OCI-LY3 (cell line): ENCODE measurements around the gene DHX30.
"Not testable (repeated sequence)": the region's sequence is repeated elsewhere in the genome, so short reads cannot be mapped to it uniquely, and the experiment has no call there.

Experiments used
- EZH2phosphoT487 ChIP-seq: fragments of 200-600 bp; shearing (Covaris generic); IDR thresholded peaks from 2 replicates; pipeline ENCODE4 v1.6.1; 2018; ENCODE audit warnings: antibody characterized with exemption, mixed run types, low read depth
- TF ChIP-seq, protein P1 (sequence below): fragments of 200-600, 300-600 bp; sonication (generic); IDR thresholded peaks from 2 replicates; pipeline ENCODE4 v1.5.1; 2014; ENCODE audit warnings: antibody characterized with exemption, low read length, low read depth

- TF ChIP-seq, protein P1, sequence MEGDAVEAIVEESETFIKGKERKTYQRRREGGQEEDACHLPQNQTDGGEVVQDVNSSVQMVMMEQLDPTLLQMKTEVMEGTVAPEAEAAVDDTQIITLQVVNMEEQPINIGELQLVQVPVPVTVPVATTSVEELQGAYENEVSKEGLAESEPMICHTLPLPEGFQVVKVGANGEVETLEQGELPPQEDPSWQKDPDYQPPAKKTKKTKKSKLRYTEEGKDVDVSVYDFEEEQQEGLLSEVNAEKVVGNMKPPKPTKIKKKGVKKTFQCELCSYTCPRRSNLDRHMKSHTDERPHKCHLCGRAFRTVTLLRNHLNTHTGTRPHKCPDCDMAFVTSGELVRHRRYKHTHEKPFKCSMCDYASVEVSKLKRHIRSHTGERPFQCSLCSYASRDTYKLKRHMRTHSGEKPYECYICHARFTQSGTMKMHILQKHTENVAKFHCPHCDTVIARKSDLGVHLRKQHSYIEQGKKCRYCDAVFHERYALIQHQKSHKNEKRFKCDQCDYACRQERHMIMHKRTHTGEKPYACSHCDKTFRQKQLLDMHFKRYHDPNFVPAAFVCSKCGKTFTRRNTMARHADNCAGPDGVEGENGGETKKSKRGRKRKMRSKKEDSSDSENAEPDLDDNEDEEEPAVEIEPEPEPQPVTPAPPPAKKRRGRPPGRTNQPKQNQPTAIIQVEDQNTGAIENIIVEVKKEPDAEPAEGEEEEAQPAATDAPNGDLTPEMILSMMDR = not testable (repeated sequence)
- not testable (repeated sequence) for TF ChIP-seq EZH2phosphoT487
These were observed 85.1 kb downstream of the DHX30 start for GRCh38 chr3:47887991-47888390.
